ENCODE results near the gene MIOX. TPM values are rescaled to one million over a fixed set of nuclear protein-coding genes. Genes with fewer than 3 reads are reported as not detected.
"Not testable (repeated sequence)": the region's sequence is repeated elsewhere in the genome, so short reads cannot be mapped to it uniquely, and the experiment has no call there.

Gene MIOX
- total RNA-seq, 1 donor from 2014 or later, result not detected

- intact Hi-C loops (cut with micrococcal nuclease), result no loop called here
- DNase-seq (no peak), ATAC-seq (no peak)
Measured at GRCh38 chr22:50505276-50505775, 18.7 kb downstream of the MIOX start.

- intact Hi-C loops (cut with micrococcal nuclease), result no loop called here
- DNase-seq (peak; percentile 46), ATAC-seq (no peak)
Measured at GRCh38 chr22:50505776-50506610, 19.3 kb downstream of the MIOX start.

- DNase-seq (peak; percentile 51), ATAC-seq (peak; percentile 1)
- intact Hi-C loops (cut with micrococcal nuclease), result no loop called here
Measured at GRCh38 chr22:50506611-50507420, 20.2 kb downstream of the MIOX start.

- peak; percentile 95 for DNase-seq
- ATAC-seq, result peak; percentile 85
- intact Hi-C loops (cut with micrococcal nuclease), result no loop called here
Measured at GRCh38 chr22:50507421-50507990, 20.8 kb downstream of the MIOX start, which contains the start of gene LMF2. Gene LMF2 (minus strand): TSS chr22:50507702. CDS start chr22:50507675, 27 bp downstream.

- intact Hi-C loops (cut with micrococcal nuclease), result no loop called here
- peak; percentile 78 for ATAC-seq
- peak; percentile 98 for DNase-seq
Measured at GRCh38 chr22:50507991-50508884, 21.6 kb downstream of the MIOX start, which contains the start of gene NCAPH2. Gene NCAPH2 (plus strand): TSS chr22:50508224. CDS start chr22:50508338, 114 bp downstream.

- intact Hi-C loops (cut with micrococcal nuclease), result no loop called here
Measured at GRCh38 chr22:50508897-50509296, 22.2 kb downstream of the MIOX start.

GRCh38 chr22:50513175-50513574 lies 26.5 kb downstream of the MIOX start:
- ATAC-seq, result no peak
- intact Hi-C loops (cut with micrococcal nuclease), result no loop called here

More at GRCh38 chr22:50508897-50509296, 22.2 kb downstream of the MIOX start:
- ATAC-seq (no peak), DNase-seq (no peak)

GRCh38 chr22:50516068-50516467 lies 29.4 kb downstream of the MIOX start:
- DNase-seq (no peak), ATAC-seq (no peak)
- intact Hi-C loops (cut with micrococcal nuclease), result no loop called here

More at GRCh38 chr22:50513175-50513574, 26.5 kb downstream of the MIOX start:
- no peak for DNase-seq

- intact Hi-C loops (cut with micrococcal nuclease), result no loop called here
- DNase-seq, result no peak
- ATAC-seq, result no peak
Measured at GRCh38 chr22:50516891-50517290, 30.2 kb downstream of the MIOX start.

- no peak for ATAC-seq
- intact Hi-C loops (cut with micrococcal nuclease), result no loop called here
- DNase-seq, result no peak
Measured at GRCh38 chr22:50517495-50518260, 31.0 kb downstream of the MIOX start.

- intact Hi-C loops (cut with micrococcal nuclease), result no loop called here
- no peak for ATAC-seq
- no peak for DNase-seq
Measured at GRCh38 chr22:50518606-50519005, 31.9 kb downstream of the MIOX start.

GRCh38 chr22:50519151-50519550 lies 32.5 kb downstream of the MIOX start:
- intact Hi-C loops (cut with micrococcal nuclease), result no loop called here
- ATAC-seq, result no peak
- DNase-seq, result no peak

GRCh38 chr22:50520184-50520583 lies 33.5 kb downstream of the MIOX start:
- intact Hi-C loops (cut with micrococcal nuclease); ATAC-seq; DNase-seq: not testable (repeated sequence)

GRCh38 chr22:50520826-50521453 lies 34.3 kb downstream of the MIOX start:
- peak; percentile 27 for DNase-seq
- intact Hi-C loops (cut with micrococcal nuclease), result no loop called here
- ATAC-seq, result no peak

GRCh38 chr22:50521710-50522109 lies 35.1 kb downstream of the MIOX start:
- ATAC-seq, result no peak
- intact Hi-C loops (cut with micrococcal nuclease), result no loop called here
- peak; percentile 23 for DNase-seq

GRCh38 chr22:50522208-50522805 lies 35.6 kb downstream of the MIOX start:
- peak; percentile 30 for DNase-seq
- ATAC-seq, result no peak
- intact Hi-C loops (cut with micrococcal nuclease), result no loop called here
